H9 (cell line): ENCODE measurements around the gene WDR37. TPM values are rescaled to one million over a fixed set of nuclear protein-coding genes. Genes with fewer than 3 reads are reported as not detected.

Experiments used
- DNase-seq: peaks from one replicate; pipeline ENCODE4 v3.0.0-alpha.2; 2017
- H2AFZ ChIP-seq: one replicate; pipeline ENCODE4 v1.6.1; 2013; ENCODE audit warnings: mild to moderate bottlenecking, low read length, control low read depth, moderate library complexity
- H2AK5ac ChIP-seq: 2 replicates; pipeline ENCODE4 v1.6.1; 2013; ENCODE audit warnings: low read length, control low read depth, mixed read lengths; ENCODE audit not compliant: insufficient read length
- H2BK120ac ChIP-seq: one replicate; pipeline ENCODE4 v1.6.1; 2013; ENCODE audit warnings: low read depth, mild to moderate bottlenecking, low read length, control low read depth, inconsistent platforms; ENCODE audit not compliant: poor library complexity, severe bottlenecking
- H2BK12ac ChIP-seq: 2 replicates; pipeline ENCODE4 v1.6.1; 2013; ENCODE audit warnings: low read length, control low read depth, mixed read lengths, low read depth; ENCODE audit not compliant: insufficient read length
- H2BK15ac ChIP-seq: 2 replicates; pipeline ENCODE4 v1.6.1; 2013; ENCODE audit warnings: low read depth, low read length, control low read depth
- H2BK20ac ChIP-seq: one replicate; pipeline ENCODE4 v1.6.1; 2013; ENCODE audit warnings: low read depth, mild to moderate bottlenecking, low read length, control low read depth, inconsistent platforms; ENCODE audit not compliant: poor library complexity, severe bottlenecking
- H2BK5ac ChIP-seq: 2 replicates; pipeline ENCODE4 v1.6.1; 2013; ENCODE audit warnings: low read length, control low read depth, mixed read lengths; ENCODE audit not compliant: insufficient read length
- H3K14ac ChIP-seq: 2 replicates; pipeline ENCODE4 v1.6.1; 2013; ENCODE audit warnings: low read length, control low read depth; ENCODE audit not compliant: insufficient read depth
- H3K18ac ChIP-seq: 2 replicates; pipeline ENCODE4 v1.6.1; 2013; ENCODE audit warnings: low read depth, mild to moderate bottlenecking, mixed read lengths, low read length, control low read depth; ENCODE audit not compliant: insufficient read length
- H3K23ac ChIP-seq: 2 replicates; pipeline ENCODE4 v1.6.1; 2013; ENCODE audit warnings: low read length, control low read depth, mixed read lengths, low read depth; ENCODE audit not compliant: insufficient read length
- H3K23me2 ChIP-seq: 2 replicates; pipeline ENCODE4 v1.6.1; 2013; ENCODE audit warnings: low read depth, mild to moderate bottlenecking, mixed read lengths, low read length, control low read depth; ENCODE audit not compliant: insufficient read length, poor library complexity, severe bottlenecking
- H3K27ac ChIP-seq: 2 replicates; pipeline ENCODE4 v1.5.1; 2013; ENCODE audit warnings: low read length, control low read depth, mixed read lengths, low read depth; ENCODE audit not compliant: insufficient read length
- H3K27me3 ChIP-seq: 2 replicates; pipeline ENCODE4 v1.6.1; 2013; ENCODE audit warnings: low read length, control low read depth, inconsistent platforms; ENCODE audit not compliant: insufficient read depth
- H3K4ac ChIP-seq: 2 replicates; pipeline ENCODE4 v1.6.1; 2013; ENCODE audit warnings: low read depth, mild to moderate bottlenecking, control low read depth, inconsistent platforms, low read length, moderate library complexity
- H3K4me1 ChIP-seq: 2 replicates; pipeline ENCODE4 v1.6.1; 2013; ENCODE audit warnings: low read length, control low read depth, inconsistent platforms; ENCODE audit not compliant: insufficient read depth
- H3K4me2 ChIP-seq: 2 replicates; pipeline ENCODE4 v1.6.1; 2013; ENCODE audit warnings: low read length, control low read depth, mixed read lengths; ENCODE audit not compliant: insufficient read length, insufficient read depth
- H3K56ac ChIP-seq: 2 replicates; pipeline ENCODE4 v1.6.1; 2013; ENCODE audit warnings: low read depth, mild to moderate bottlenecking, mixed read lengths, low read length, control low read depth; ENCODE audit not compliant: insufficient read length
- H3K79me1 ChIP-seq: 2 replicates; pipeline ENCODE4 v1.6.1; 2013; ENCODE audit warnings: low read depth, mild to moderate bottlenecking, moderate library complexity, low read length, control low read depth, inconsistent platforms; ENCODE audit not compliant: insufficient read depth, poor library complexity, severe bottlenecking
- H3K79me2 ChIP-seq: 2 replicates; pipeline ENCODE4 v1.6.1; 2013; ENCODE audit warnings: low read length, control low read depth, inconsistent platforms; ENCODE audit not compliant: insufficient read depth
- H3K9ac ChIP-seq: 2 replicates; pipeline ENCODE4 v1.6.1; 2013; ENCODE audit warnings: low read length, control low read depth, mixed read lengths; ENCODE audit not compliant: insufficient read length; ENCODE audit errors: extremely low read depth
- H3K9me3 ChIP-seq: one replicate; pipeline ENCODE4 v1.6.1; 2013; ENCODE audit warnings: low read depth, low read length, inconsistent platforms; ENCODE audit not compliant: control insufficient read depth
- H3T11ph ChIP-seq: one replicate; pipeline ENCODE4 v1.6.1; 2013; ENCODE audit warnings: mild to moderate bottlenecking, low read length, control low read depth, inconsistent platforms
- H4K20me1 ChIP-seq: one replicate; pipeline ENCODE4 v1.6.1; 2013; ENCODE audit not compliant: control insufficient read depth, insufficient read length, insufficient read depth
- H4K5ac ChIP-seq: 2 replicates; pipeline ENCODE4 v1.6.1; 2013; ENCODE audit warnings: low read depth, mild to moderate bottlenecking, mixed read lengths, low read length, control low read depth; ENCODE audit not compliant: insufficient read length
- H4K8ac ChIP-seq: replicated peaks from 2 replicates; pipeline ENCODE4 v1.6.1; 2013; ENCODE audit warnings: low read length, control low read depth, mixed read lengths, low read depth; ENCODE audit not compliant: insufficient read length
- H4K91ac ChIP-seq: 2 replicates; pipeline ENCODE4 v1.6.1; 2013; ENCODE audit warnings: low read depth, mild to moderate bottlenecking, moderate library complexity, mixed read lengths, low read length, control low read depth; ENCODE audit not compliant: insufficient read length
- H3K27ac Mint-ChIP-seq, 3 experiments: 2 replicates in 2 of 3; 3 replicates in 1 of 3; pipeline ENCODE4 v1.8.0; 2020 to 2021; ENCODE audit warnings: mixed read lengths in 3 of 3, mild to moderate bottlenecking in 1 of 3, moderate library complexity in 1 of 3
- H3K27me3 Mint-ChIP-seq: 2 replicates; pipeline ENCODE4 v1.8.0; 2021; ENCODE audit warnings: low read depth, mild to moderate bottlenecking, moderate library complexity, mixed read lengths
- H3K36me3 Mint-ChIP-seq, 3 experiments: 2 replicates in 2 of 3; 3 replicates in 1 of 3; pipeline ENCODE4 v1.8.0; 2020 to 2021; ENCODE audit warnings: low read depth in 3 of 3, mixed read lengths in 3 of 3; ENCODE audit not compliant: insufficient read depth in 1 of 3
- H3K4me1 Mint-ChIP-seq, 2 experiments: 2 replicates each; pipeline ENCODE4 v1.8.0; 2020; ENCODE audit warnings: mixed read lengths in 2 of 2
- H3K4me3 Mint-ChIP-seq, 2 experiments: 2 replicates in 1 of 2; 3 replicates in 1 of 2; pipeline ENCODE4 v1.8.0; 2020 to 2021; ENCODE audit warnings: mild to moderate bottlenecking in 2 of 2, mixed read lengths in 2 of 2, moderate library complexity in 1 of 2
- H3K9me3 Mint-ChIP-seq, 2 experiments: 2 replicates in 1 of 2; 3 replicates in 1 of 2; pipeline ENCODE4 v1.8.0; 2020; ENCODE audit warnings: mild to moderate bottlenecking in 2 of 2, mixed read lengths in 2 of 2, moderate library complexity in 1 of 2
- CTCF ChIP-seq: fragments of 200-600 bp; sonication (generic); conservative IDR thresholded peaks from 3 replicates; pipeline ENCODE4 v1.8.0; 2021; ENCODE audit warnings: antibody characterized with exemption, mild to moderate bottlenecking
- WGBS: extraction: QIAGEN DNeasy Blood & Tissue Kit; methylation state at CpG from one replicate; pipeline ENCODE4 v1.1.7; 2013; ENCODE audit warnings: missing lambda C conversion rate, low lambda C conversion rate, mixed read lengths; ENCODE audit not compliant: insufficient read length; ENCODE audit errors: extremely low coverage; 5-methylcytosine and 5-hydroxymethylcytosine counted together
- total RNA-seq: library from RNA; stranded (reverse); gene quantifications from 2 replicates; pipeline ENCODE4 v1.2.1, GENCODE V29; 2021

WDR37 gene
- total RNA-seq, 1 experiment from 2014 or later, result 13.1 TPM

GRCh38 chr10:1063232-1063865 lies 7.2 kb downstream of the WDR37 start:
- no peaks in the 10 kb centered on the region; a peak in 1 of 7 replicates for H3K36me3 Mint-ChIP-seq
- H2BK12ac ChIP-seq, result no peak overlapping the region

More at GRCh38 chr10:1063232-1063865, 7.2 kb downstream of the WDR37 start:
- no peak overlapping the region for H3T11ph ChIP-seq
- no peaks in the 10 kb centered on the region for H3K9me3 ChIP-seq
- H3K79me2 ChIP-seq, result peaks cover 9% of the 10 kb centered on the region; the same call in 1 of the 2 replicates
- H3K27me3 ChIP-seq, result no peaks in the 10 kb centered on the region
- H3K27ac Mint-ChIP-seq, result no peak overlapping the region
- H3K56ac ChIP-seq, result no peak overlapping the region
- no peak overlapping the region for H4K5ac ChIP-seq
- H3K9me3 Mint-ChIP-seq, result no peaks in the 10 kb centered on the region
- H4K91ac ChIP-seq, result no peak overlapping the region
- H3K27me3 Mint-ChIP-seq, result no peaks in the 10 kb centered on the region
- WGBS, result no CpG with 5 or more reads among the region's 7 CpGs
- H2AFZ ChIP-seq, result no peak overlapping the region
- H4K20me1 ChIP-seq, result no peaks in the 10 kb centered on the region
- H3K14ac ChIP-seq, result no peak overlapping the region
- no peaks in the 10 kb centered on the region for H3K4me1 ChIP-seq
- H3K23me2 ChIP-seq, result no peaks in the 10 kb centered on the region
- no peak overlapping the region for H3K18ac ChIP-seq
- H2BK120ac ChIP-seq, result no peak overlapping the region
- peaks cover 13% of the 10 kb centered on the region for H3K79me1 ChIP-seq
- no peak overlapping the region for H2BK20ac ChIP-seq
- no peak for TF ChIP-seq CTCF
- peaks cover 0 to 9% of the 10 kb centered on the region in 2 experiments; a peak in 3 of 4 replicates for H3K4me1 Mint-ChIP-seq
- H3K27ac ChIP-seq, result no peak overlapping the region
- no peak overlapping the region for H2AK5ac ChIP-seq
- H3K4me2 ChIP-seq, result no peak overlapping the region
- no peak overlapping the region for H3K4ac ChIP-seq
- H2BK15ac ChIP-seq, result no peak overlapping the region
- no peak for DNase-seq
- H4K8ac ChIP-seq, result no peak overlapping the region
- H3K4me3 Mint-ChIP-seq, result no peak overlapping the region
- no peak overlapping the region for H2BK5ac ChIP-seq
- no peak overlapping the region for H3K23ac ChIP-seq
- H3K9ac ChIP-seq, result no peak overlapping the region
